HEK293 (cell line): ENCODE data around the gene PELI3.

ENCODE experiments used
- EGR2 ChIP-seq: fragments of 450-650 bp; formaldehyde crosslinking; IDR thresholded peaks from 2 replicates; pipeline ENCODE4 v1.5.1; 2016; ENCODE audit warnings: low read depth, missing biosample characterization, missing genetic modification characterization
- HIC1 ChIP-seq: fragments of 450-650 bp; formaldehyde crosslinking; IDR thresholded peaks from 2 replicates; pipeline ENCODE4 v1.5.1; 2016; ENCODE audit warnings: missing biosample characterization, missing genetic modification characterization
- HOXD13 ChIP-seq: sonication (generic); formaldehyde crosslinking; IDR thresholded peaks from 2 replicates; pipeline ENCODE4 v1.8.0; 2022; ENCODE audit warnings: missing genetic modification reagents, borderline replicate concordance
- IKZF3 ChIP-seq: fragments of 450-650 bp; IDR thresholded peaks from 2 replicates; pipeline ENCODE4 v1.5.0; 2018; ENCODE audit warnings: missing biosample characterization, mild to moderate bottlenecking, missing genetic modification characterization, moderate library complexity
- INSM2 ChIP-seq: fragments of 450-650 bp; formaldehyde crosslinking; IDR thresholded peaks from 2 replicates; pipeline ENCODE4 v1.5.1; 2016; ENCODE audit warnings: missing biosample characterization, missing genetic modification characterization
- PBX3 ChIP-seq: sonication (generic); formaldehyde crosslinking; IDR thresholded peaks from 2 replicates; pipeline ENCODE4 v1.8.1; 2022; ENCODE audit warnings: mild to moderate bottlenecking, moderate library complexity, missing genetic modification reagents
- SP2 ChIP-seq: fragments of 450-650 bp; formaldehyde crosslinking; IDR thresholded peaks from 2 replicates; pipeline ENCODE4 v1.5.1; 2016; ENCODE audit warnings: missing biosample characterization, missing genetic modification characterization
- ZBTB20 ChIP-seq: fragments of 450-650 bp; formaldehyde crosslinking; IDR thresholded peaks from 2 replicates; pipeline ENCODE4 v1.5.1; 2016; ENCODE audit warnings: missing biosample characterization, missing genetic modification characterization
- ZBTB26 ChIP-seq: fragments of 450-650 bp; formaldehyde crosslinking; optimal IDR thresholded peaks from 2 replicates; pipeline ENCODE3; 2016; ENCODE audit warnings: missing biosample characterization, mild to moderate bottlenecking, missing genetic modification characterization
- ZNF121 ChIP-seq: fragments of 450-650 bp; formaldehyde crosslinking; IDR thresholded peaks from 2 replicates; pipeline ENCODE4 v1.5.1; 2016; ENCODE audit warnings: missing biosample characterization, missing genetic modification characterization
- ZNF148 ChIP-seq: fragments of 450-650 bp; formaldehyde crosslinking; IDR thresholded peaks from 2 replicates; pipeline ENCODE4 v1.5.0; 2017; ENCODE audit warnings: missing biosample characterization, missing genetic modification characterization, borderline replicate concordance
- ZNF169 ChIP-seq: fragments of 450-650 bp; formaldehyde crosslinking; IDR thresholded peaks from 2 replicates; pipeline ENCODE4 v1.5.1; 2016; ENCODE audit warnings: missing biosample characterization, missing genetic modification characterization
- ZNF175 ChIP-seq: fragments of 450-650 bp; formaldehyde crosslinking; IDR thresholded peaks from 2 replicates; pipeline ENCODE4 v1.5.1; 2016; ENCODE audit warnings: missing biosample characterization, missing genetic modification characterization
- ZNF280D ChIP-seq: fragments of 450-650 bp; formaldehyde crosslinking; IDR thresholded peaks from 2 replicates; pipeline ENCODE4 v1.5.1; 2016; ENCODE audit warnings: missing biosample characterization, missing genetic modification characterization
- ZNF449 ChIP-seq: fragments of 450-650 bp; formaldehyde crosslinking; IDR thresholded peaks from 2 replicates; pipeline ENCODE4 v1.5.1; 2017; ENCODE audit warnings: missing biosample characterization, mild to moderate bottlenecking, missing genetic modification characterization, moderate library complexity
- ZNF571 ChIP-seq: fragments of 450-650 bp; formaldehyde crosslinking; IDR thresholded peaks from 2 replicates; pipeline ENCODE4 v1.5.0; 2017; ENCODE audit warnings: missing biosample characterization, missing genetic modification characterization
- ZNF623 ChIP-seq: fragments of 450-650 bp; formaldehyde crosslinking; IDR thresholded peaks from 2 replicates; pipeline ENCODE4 v1.5.1; 2016; ENCODE audit warnings: missing biosample characterization, missing genetic modification characterization
- ZNF624 ChIP-seq: fragments of 450-650 bp; formaldehyde crosslinking; IDR thresholded peaks from 2 replicates; pipeline ENCODE4 v1.5.1; 2017; ENCODE audit warnings: missing biosample characterization, missing genetic modification characterization
- ZNF645 ChIP-seq: fragments of 450-650 bp; formaldehyde crosslinking; IDR thresholded peaks from 2 replicates; pipeline ENCODE4; 2016; ENCODE audit warnings: missing biosample characterization, missing genetic modification characterization
- ZNF701 ChIP-seq: fragments of 450-650 bp; formaldehyde crosslinking; IDR thresholded peaks from 2 replicates; pipeline ENCODE4 v1.5.1; 2016; ENCODE audit warnings: missing biosample characterization, missing genetic modification characterization
- ZNF768 ChIP-seq: fragments of 450-650 bp; formaldehyde crosslinking; IDR thresholded peaks from 2 replicates; pipeline ENCODE4 v1.5.1; 2018; ENCODE audit warnings: missing biosample characterization, mild to moderate bottlenecking, missing genetic modification characterization
- ZNF837 ChIP-seq: fragments of 450-650 bp; formaldehyde crosslinking; IDR thresholded peaks from 2 replicates; pipeline ENCODE4 v1.5.1; 2016; ENCODE audit warnings: missing biosample characterization, missing genetic modification characterization

The PELI3 gene

GRCh38 chr11:66480117-66480938 is 13.6 kb downstream of the PELI3 start, which contains the start of gene DPP3 (continued):
- TF ChIP-seq ZNF148 (tag by site-specific recombination): no peak
- peak; percentile 19; the same call in 1 of the 2 replicates for TF ChIP-seq INSM2 (tag by site-specific recombination)
- TF ChIP-seq ZNF768: no peak
- TF ChIP-seq ZNF121 (tag by site-specific recombination): 0 out of 2 replicates have a peak, but pooled peaks have one; percentile 8
- peak; percentile 94 for TF ChIP-seq PBX3
- TF ChIP-seq EGR2: no peak
- TF ChIP-seq ZNF449 (tag by site-specific recombination): peak; percentile 52; the same call in 1 of the 2 replicates
- no peak for TF ChIP-seq ZNF645
- no peak for TF ChIP-seq ZNF701 (tag by site-specific recombination)
- TF ChIP-seq ZNF169 (tag by site-specific recombination): no peak
- TF ChIP-seq ZNF623 (tag by site-specific recombination): no peak
- TF ChIP-seq ZNF837 (tag by site-specific recombination): no peak
- no peak for TF ChIP-seq HOXD13 (CRISPR knock-in tag)
- TF ChIP-seq ZNF280D (tag by site-specific recombination): no peak
- TF ChIP-seq ZNF175 (tag by site-specific recombination): no peak
- peak; percentile 88; the same call in 1 of the 2 replicates for TF ChIP-seq HIC1 (tag by site-specific recombination)
- TF ChIP-seq ZBTB26 (tag by site-specific recombination): peak; percentile 93
- no peak for TF ChIP-seq IKZF3 (tag by site-specific recombination)
- no peak for TF ChIP-seq ZNF624 (tag by site-specific recombination)
- peak; percentile 96 for TF ChIP-seq SP2 (tag by site-specific recombination)
- no peak for TF ChIP-seq ZNF571
- peak; percentile 68; the same call in 1 of the 2 replicates for TF ChIP-seq ZBTB20 (tag by site-specific recombination)
